Ishikawa (cell line): Measurements from ENCODE around the gene ZFX.

Experiments used
- CEBPB ChIP-seq: IDR thresholded peaks from 2 replicates; pipeline ENCODE4 v1.6.1; 2012
- CREB1 ChIP-seq: IDR thresholded peaks from 2 replicates; pipeline ENCODE4 v1.6.1; 2012; ENCODE audit warnings: low read depth
- EGR1 ChIP-seq: IDR thresholded peaks from 2 replicates; pipeline ENCODE4 v1.6.1; 2012
- EP300 ChIP-seq: IDR thresholded peaks from 2 replicates; pipeline ENCODE4 v1.6.1; 2012; ENCODE audit warnings: borderline replicate concordance
- FOXM1 ChIP-seq: IDR thresholded peaks from 2 replicates; pipeline ENCODE4 v1.6.1; 2012; ENCODE audit warnings: low read depth, borderline replicate concordance
- MAX ChIP-seq: IDR thresholded peaks from 2 replicates; pipeline ENCODE4 v1.6.1; 2012
- NFIC ChIP-seq: IDR thresholded peaks from 2 replicates; pipeline ENCODE4 v1.6.1; 2012
- RAD21 ChIP-seq: IDR thresholded peaks from 2 replicates; pipeline ENCODE4 v1.6.1; 2012; ENCODE audit warnings: low read depth
- REST ChIP-seq: IDR thresholded peaks from 2 replicates; pipeline ENCODE4 v1.6.1; 2012; ENCODE audit warnings: low read depth, mild to moderate bottlenecking
- TAF1 ChIP-seq: IDR thresholded peaks from 2 replicates; pipeline ENCODE4 v1.6.1; 2012; ENCODE audit warnings: low read depth, mild to moderate bottlenecking
- TCF12 ChIP-seq: IDR thresholded peaks from 2 replicates; pipeline ENCODE4 v1.6.1; 2012; ENCODE audit warnings: low read depth
- TEAD4 ChIP-seq: IDR thresholded peaks from 2 replicates; pipeline ENCODE4 v1.6.1; 2012
- USF1 ChIP-seq: IDR thresholded peaks from 2 replicates; pipeline ENCODE4 v1.6.1; 2012
- YY1 ChIP-seq: IDR thresholded peaks from 2 replicates; pipeline ENCODE4 v1.6.1; 2012; ENCODE audit warnings: low read depth
- ZBTB7A ChIP-seq: IDR thresholded peaks from 2 replicates; pipeline ENCODE4 v1.6.1; 2012; ENCODE audit warnings: low read depth

Gene ZFX

GRCh38 chrX:24200133-24200532, 50.6 kb downstream of the ZFX start:
- TF ChIP-seq MAX (no peak), CREB1 (no peak), TEAD4 (no peak), RAD21 (no peak), ZBTB7A (no peak), TCF12 (no peak), USF1 (no peak), TAF1 (no peak), EP300 (no peak)

GRCh38 chrX:24201216-24201615, 51.7 kb downstream of the ZFX start:
- TF ChIP-seq TCF12 (no peak), YY1 (no peak), NFIC (no peak), RAD21 (no peak), ZBTB7A (no peak), CEBPB (no peak), FOXM1 (no peak), TEAD4 (no peak), CREB1 (no peak), EGR1 (no peak), EP300 (no peak)

- TF ChIP-seq YY1 (no peak), CEBPB (no peak), TEAD4 (no peak)
Observed at GRCh38 chrX:24202465-24203031, 53.0 kb downstream of the ZFX start.

- TF ChIP-seq TAF1 (no peak), TCF12 (no peak), YY1 (no peak), REST (no peak)
Observed at GRCh38 chrX:24203072-24203808, 53.7 kb downstream of the ZFX start.

GRCh38 chrX:24204331-24204730, 54.8 kb downstream of the ZFX start:
- no peak for TF ChIP-seq CEBPB
- TF ChIP-seq RAD21: no peak
- TF ChIP-seq TEAD4: no peak
- TF ChIP-seq REST: no peak
- TF ChIP-seq EGR1: no peak
- no peak for TF ChIP-seq FOXM1
- no peak for TF ChIP-seq NFIC
- TF ChIP-seq YY1: no peak
- TF ChIP-seq MAX: no peak
- no peak for TF ChIP-seq TAF1
- no peak for TF ChIP-seq USF1

- TF ChIP-seq CEBPB (no peak), TEAD4 (no peak), MAX (no peak), NFIC (no peak), REST (no peak), RAD21 (no peak), CREB1 (no peak), TCF12 (no peak)
Observed at GRCh38 chrX:24204958-24205357, 55.4 kb downstream of the ZFX start.
